HepG2 (cell line): Measurements from ENCODE around the gene SYS1. TPM values are rescaled to one million over a fixed set of nuclear protein-coding genes. Genes with fewer than 3 reads are reported as not detected.

Experiments used
- ATAC-seq: fragments of 200-7000 bp; cut with Tn5 transposase; 3 replicates; pipeline ENCODE4 v1.9.1; 2020; ENCODE audit warnings: mild to moderate bottlenecking, moderate library complexity
- BruUV-seq: library from RNA; stranded (reverse); fragments of 400-500 nt; replicated peaks from 2 replicates; lab custom pipeline; 2021; lab: Mats Ljungman, UMichigan
- CTCF ChIA-PET: fragments of 300-600 bp; formaldehyde crosslinking; extraction: SDS; loops from one replicate; lab custom pipeline; 2021; ENCODE audit warnings: low total read pairs, inconsistent platforms, low intra/inter-chr PET ratio; lab: Yijun Ruan, JAX
- POLR2A ChIA-PET: fragments of 350-600 bp; sonication (Branson Sonifier 250); formaldehyde crosslinking; loops from one replicate; lab custom pipeline; 2020; ENCODE audit warnings: antibody characterized with exemption, inconsistent platforms; lab: Yijun Ruan, JAX
- DNase-seq: peaks from one replicate; pipeline ENCODE4 v3.0.0-alpha.2; 2015; ENCODE audit warnings: low spot score
- FAIRE-seq: peaks from 3 replicates; lab custom pipeline; 2011; peaks lifted over from hg19 to GRCh38; lab: Jason Lieb, UNC
- H2AFZ ChIP-seq: one replicate; pipeline ENCODE4 v1.6.1; 2011; ENCODE audit warnings: low read length, inconsistent platforms
- H3K27ac ChIP-seq: fragments of 300-600 bp; 3 replicates; pipeline ENCODE4 v1.8.0; 2011; ENCODE audit warnings: mixed run types, mild to moderate bottlenecking, mixed read lengths, low read length, inconsistent platforms; ENCODE audit not compliant: insufficient read depth; ENCODE audit errors: extremely low read length
- H3K27me3 ChIP-seq, 2 experiments: fragments of 200-600 bp in 1 of 2; 2 replicates in 1 of 2; 3 replicates in 1 of 2; pipeline versions ENCODE4 v1.6.0 to v1.8.0; 2011; ENCODE audit warnings: low read length in 2 of 2, mild to moderate bottlenecking in 2 of 2, moderate library complexity in 2 of 2, inconsistent platforms in 1 of 2; ENCODE audit not compliant: insufficient read depth in 2 of 2, control insufficient read depth in 1 of 2
- H3K36me3 ChIP-seq, 2 experiments: fragments of 200-600 bp in 1 of 2; replicated peaks in 1 of 2; 2 replicates in 1 of 2; 3 replicates in 1 of 2; pipeline versions ENCODE4 v1.5.1 to v1.8.0; 2011; ENCODE audit warnings: low read length in 2 of 2, inconsistent platforms in 1 of 2; ENCODE audit not compliant: insufficient read depth in 2 of 2, control insufficient read depth in 1 of 2
- H3K4me1 ChIP-seq: 2 replicates; pipeline ENCODE4 v1.5.1; 2012; ENCODE audit warnings: low read length, inconsistent platforms; ENCODE audit not compliant: insufficient read depth
- H3K4me2 ChIP-seq: 2 replicates; pipeline ENCODE4 v1.6.0; 2011; ENCODE audit warnings: low read depth, low read length, inconsistent platforms
- H3K4me3 ChIP-seq, 3 experiments: fragments of 200-600 bp in 1 of 3; sonication (generic), shearing (Covaris generic) in 1 of 3; replicated peaks in 1 of 3; 2 replicates each; pipeline ENCODE4 v1.5.1; 2011 to 2016; ENCODE audit warnings: low read length in 3 of 3, inconsistent platforms in 2 of 3, low read depth in 2 of 3, mild to moderate bottlenecking in 2 of 3, control low read depth in 1 of 3, mixed read lengths in 1 of 3; ENCODE audit not compliant: insufficient read depth in 1 of 3
- H3K79me2 ChIP-seq: one replicate; pipeline ENCODE4 v1.6.1; 2011; ENCODE audit warnings: low read length, inconsistent platforms; ENCODE audit not compliant: insufficient read depth
- H3K9ac ChIP-seq: 2 replicates; pipeline ENCODE4 v1.6.0; 2011; ENCODE audit warnings: mild to moderate bottlenecking, low read depth, low read length, inconsistent platforms; ENCODE audit not compliant: insufficient read depth
- H3K9me3 ChIP-seq: 2 replicates; pipeline ENCODE4 v1.5.1; 2012; ENCODE audit warnings: mild to moderate bottlenecking, low read length
- H4K20me1 ChIP-seq: 2 replicates; pipeline ENCODE4 v1.6.0; 2011; ENCODE audit warnings: inconsistent platforms, mild to moderate bottlenecking, low read length, moderate library complexity; ENCODE audit not compliant: insufficient read depth
- GATAD1 ChIP-seq: IDR thresholded peaks from 2 replicates; pipeline ENCODE4 v1.6.1; 2016; ENCODE audit warnings: missing genetic modification reagents, missing compliant biosample characterization
- HINFP ChIP-seq: sonication (generic); formaldehyde crosslinking; IDR thresholded peaks from 2 replicates; pipeline ENCODE4 v1.4.0; 2020; ENCODE audit warnings: low read depth, mild to moderate bottlenecking, missing genetic modification reagents
- KLF15 ChIP-seq: sonication (generic); formaldehyde crosslinking; IDR thresholded peaks from 2 replicates; pipeline ENCODE4 v1.8.1; 2023; ENCODE audit warnings: borderline replicate concordance, mild to moderate bottlenecking, inconsistent platforms, missing genetic modification reagents, mixed read lengths
- KMT2A ChIP-seq: sonication (generic); formaldehyde crosslinking; IDR thresholded peaks from 2 replicates; pipeline ENCODE4 v1.4.0; 2020; ENCODE audit warnings: missing genetic modification reagents
- SNRNP70 ChIP-seq: fragments of 200-400 bp; formaldehyde crosslinking; IDR thresholded peaks from 2 replicates; pipeline ENCODE4 v1.6.1; 2017; ENCODE audit warnings: mild to moderate bottlenecking, low read depth, low read length, moderate library complexity
- THAP8 ChIP-seq: sonication (generic); formaldehyde crosslinking; IDR thresholded peaks from 2 replicates; pipeline ENCODE4 v1.5.1; 2020; ENCODE audit warnings: missing genetic modification reagents, mild to moderate bottlenecking, borderline replicate concordance
- THYN1 ChIP-seq: sonication (generic); formaldehyde crosslinking; IDR thresholded peaks from 2 replicates; pipeline ENCODE4 v1.8.1; 2023; ENCODE audit warnings: low read depth, mild to moderate bottlenecking, moderate library complexity, missing genetic modification reagents, borderline replicate concordance
- ZNF275 ChIP-seq: sonication (generic); formaldehyde crosslinking; IDR thresholded peaks from 2 replicates; pipeline ENCODE4 v1.8.0; 2022; ENCODE audit warnings: missing genetic modification reagents, mild to moderate bottlenecking, inconsistent platforms, borderline replicate concordance
- ZSCAN30 ChIP-seq: sonication (generic); formaldehyde crosslinking; IDR thresholded peaks from 2 replicates; pipeline ENCODE4 v1.5.0; 2020; ENCODE audit warnings: mild to moderate bottlenecking, missing genetic modification reagents
- WGBS: methylation state at CpG from one replicate; pipeline ENCODE4 v1.1.6; 2017; ENCODE audit warnings: low lambda C conversion rate; 5-methylcytosine and 5-hydroxymethylcytosine counted together
- in situ Hi-C: cut with HindIII; loops from 2 replicates; pipeline ENCODE4 v1.10.0; 2017; ENCODE audit warnings: low pct_unique_long_range_greater_than_20kb; ENCODE audit not compliant: extremely low pct_ligation_motif_present
- intact Hi-C: fragments of 100-400 bp; cut with micrococcal nuclease; formaldehyde crosslinking; loops from one replicate; pipeline ENCODE4 v1.10.0; 2022; ENCODE audit not compliant: unreplicated experiment
- polyA plus RNA-seq, 8 experiments: library from polyadenylated mRNA; depleted of rRNA in 3 of 8; stranded (reverse) in 7 of 8; unstranded in 1 of 8; fragments of >200 nt; fragmentation: Illumina TruSeq in 4 of 8; extraction: Trizol in 4 of 8; gene quantifications; 2 replicates each; pipeline versions ENCODE4 v1.2.1 to v1.2.3, GENCODE V29; 2011 to 2016; ENCODE audit warnings: low read depth in 4 of 8, missing spikeins in 1 of 8, mixed read lengths in 1 of 8; ENCODE audit not compliant: insufficient read depth in 1 of 8
- total RNA-seq, 5 experiments: library from RNA; depleted of rRNA; stranded (reverse); fragments of >200 nt; fragmentation: Illumina TruSeq; extraction: Trizol; gene quantifications; 2 replicates each; pipeline ENCODE4 v1.2.3, GENCODE V29; 2016; ENCODE audit warnings: low read depth in 1 of 5
- TF ChIP-seq, protein P1 (sequence below), 2 experiments: sonication (generic) in 1 of 2; formaldehyde crosslinking in 1 of 2; IDR thresholded peaks; 2 replicates each; pipeline versions ENCODE4 v1.4.0 to v1.6.1; 2018 to 2020; ENCODE audit warnings: missing genetic modification reagents in 2 of 2, borderline replicate concordance in 1 of 2, low read depth in 1 of 2, mild to moderate bottlenecking in 1 of 2, missing biosample characterization in 1 of 2
- TF ChIP-seq, protein P2 (sequence below): sonication (generic); formaldehyde crosslinking; IDR thresholded peaks from 2 replicates; pipeline ENCODE4 v1.8.0; 2022; ENCODE audit warnings: mild to moderate bottlenecking, missing genetic modification reagents, moderate library complexity

Gene SYS1
- total and polyA plus RNA-seq, 2 of the 13 experiments (the other 11 are each of a cell fraction or from before 2014, with no cell fraction given), result 38.3 to 65.6 TPM

DNA sequence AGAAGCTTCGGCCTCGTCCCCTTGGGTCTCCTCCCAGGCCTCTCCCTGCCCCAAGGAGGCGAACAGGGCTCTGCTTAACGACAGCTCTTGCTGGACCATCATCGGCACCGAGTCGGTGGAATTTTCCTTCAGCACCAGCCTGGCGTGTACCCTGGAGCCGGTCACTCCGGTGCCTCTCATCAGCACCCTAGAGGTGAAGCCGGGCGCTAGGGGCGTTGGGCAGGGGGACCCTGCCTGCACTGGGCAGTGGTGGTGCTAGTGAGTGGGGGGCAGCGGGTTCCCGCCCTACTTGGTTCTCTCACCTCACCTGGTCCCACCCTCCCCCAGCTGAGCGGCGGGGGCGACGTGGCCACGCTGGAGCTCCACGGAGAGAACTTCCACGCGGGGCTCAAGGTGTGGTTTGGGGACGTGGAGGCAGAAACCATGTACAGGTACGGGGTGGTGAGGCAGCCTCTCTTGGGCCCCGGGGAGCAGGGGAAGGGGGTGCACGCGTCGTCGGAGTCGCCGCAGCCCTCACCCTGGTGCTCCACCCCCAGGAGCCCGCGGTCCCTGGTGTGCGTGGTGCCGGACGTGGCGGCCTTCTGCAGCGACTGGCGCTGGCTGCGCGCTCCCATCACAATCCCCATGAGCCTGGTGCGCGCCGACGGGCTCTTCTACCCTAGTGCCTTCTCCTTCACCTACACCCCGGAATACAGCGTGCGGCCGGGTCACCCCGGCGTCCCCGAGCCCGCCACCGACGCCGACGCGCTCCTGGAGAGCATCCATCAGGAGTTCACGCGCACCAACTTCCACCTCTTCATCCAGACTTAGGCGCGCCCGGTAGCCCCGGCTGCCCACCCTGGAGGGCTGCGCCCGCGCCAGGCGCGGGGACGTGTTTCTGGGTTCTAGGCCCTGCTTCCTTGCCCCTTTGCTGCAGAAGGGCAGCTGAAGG, 46.5 kb upstream of the SYS1 start (continued):
- TF ChIP-seq, protein P1, sequence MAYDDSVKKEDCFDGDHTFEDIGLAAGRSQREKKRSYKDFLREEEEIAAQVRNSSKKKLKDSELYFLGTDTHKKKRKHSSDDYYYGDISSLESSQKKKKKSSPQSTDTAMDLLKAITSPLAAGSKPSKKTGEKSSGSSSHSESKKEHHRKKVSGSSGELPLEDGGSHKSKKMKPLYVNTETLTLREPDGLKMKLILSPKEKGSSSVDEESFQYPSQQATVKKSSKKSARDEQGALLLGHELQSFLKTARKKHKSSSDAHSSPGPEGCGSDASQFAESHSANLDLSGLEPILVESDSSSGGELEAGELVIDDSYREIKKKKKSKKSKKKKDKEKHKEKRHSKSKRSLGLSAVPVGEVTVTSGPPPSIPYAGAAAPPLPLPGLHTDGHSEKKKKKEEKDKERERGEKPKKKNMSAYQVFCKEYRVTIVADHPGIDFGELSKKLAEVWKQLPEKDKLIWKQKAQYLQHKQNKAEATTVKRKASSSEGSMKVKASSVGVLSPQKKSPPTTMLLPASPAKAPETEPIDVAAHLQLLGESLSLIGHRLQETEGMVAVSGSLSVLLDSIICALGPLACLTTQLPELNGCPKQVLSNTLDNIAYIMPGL (CRISPR knock-in tag; IDR thresholded peaks at IDR 0.05; ENCODE audit: borderline replicate concordance in 1 of 2, low read depth in 1 of 2), result no peak

GRCh38 chr20:45317826-45318225, 45.1 kb upstream of the SYS1 start:
- DNase-seq, result no peak
- H3K9me3 ChIP-seq, result no peaks in the 10 kb centered on the region
- no peaks in the 10 kb centered on the region for H4K20me1 ChIP-seq
- no peak overlapping the region for H3K27ac ChIP-seq
- 0% methylated on average over 3 of the region's 3 CpGs for WGBS
- in situ Hi-C loops (loop anchor here (5.0 kb wide), 1 partner anchor 454 kb away; no protein-coding TSS in a partner anchor), intact Hi-C loops (no loop called here)
- peaks cover 7% of the 10 kb centered on the region for H3K4me1 ChIP-seq
- no peak for TF ChIP-seq ZNF275 (CRISPR knock-in tag)
- no peak for TF ChIP-seq THYN1 (CRISPR knock-in tag)
- no peak for TF ChIP-seq THAP8 (CRISPR knock-in tag)
- TF ChIP-seq, protein P2, sequence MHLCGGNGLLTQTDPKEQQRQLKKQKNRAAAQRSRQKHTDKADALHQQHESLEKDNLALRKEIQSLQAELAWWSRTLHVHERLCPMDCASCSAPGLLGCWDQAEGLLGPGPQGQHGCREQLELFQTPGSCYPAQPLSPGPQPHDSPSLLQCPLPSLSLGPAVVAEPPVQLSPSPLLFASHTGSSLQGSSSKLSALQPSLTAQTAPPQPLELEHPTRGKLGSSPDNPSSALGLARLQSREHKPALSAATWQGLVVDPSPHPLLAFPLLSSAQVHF, result no peak
- no peak for TF ChIP-seq KMT2A
- TF ChIP-seq SNRNP70, result no peak
- no peak for TF ChIP-seq HINFP (CRISPR knock-in tag)
- no peak for TF ChIP-seq KLF15 (CRISPR knock-in tag)
- no peak for TF ChIP-seq ZSCAN30 (CRISPR knock-in tag)
- TF ChIP-seq GATAD1 (CRISPR knock-in tag), result no peak
- TF ChIP-seq, all 625 proteins: peak for 0
- Histone ChIP-seq H3K36me3 (no peaks in the 10 kb centered on the region), H3K4me2 (no peak overlapping the region), H2AFZ (no peak overlapping the region), H3K4me3 (no peak overlapping the region), H3K27me3 (peaks cover 5 to 37% of the 10 kb centered on the region in 2 experiments; a peak in 4 of 5 replicates), H3K9ac (no peak overlapping the region), H3K79me2 (no peaks in the 10 kb centered on the region)
- ATAC-seq (no peak), FAIRE-seq (no peak)
- ChIA-PET POLR2A (interaction anchor here (4.1 to 4.3 kb wide), 2 partner anchors 45 to 119 kb away, joined by 21 read pairs; partner anchors contain the start of gene SYS1), CTCF (interaction anchor here (2.2 kb wide), 1 partner anchor 169 kb away, joined by 10 read pairs; no protein-coding TSS in a partner anchor)
- no TSS peak for BruUV-seq
